NB4 (cell line): Measurements from ENCODE around the gene SMAD7.

Experiments used
- DNase-seq: peaks from one replicate; pipeline ENCODE4 v3.0.0; 2010; ENCODE audit warnings: low read depth
- H3K4me3 ChIP-seq: one replicate; pipeline ENCODE4 v1.5.1; 2011; ENCODE audit warnings: mild to moderate bottlenecking, low read depth, low read length, moderate library complexity
- CTCF ChIP-seq: IDR thresholded peaks from one replicate; pipeline ENCODE4 v1.5.1; 2012; ENCODE audit warnings: low read depth, low read length
- MAX ChIP-seq: IDR thresholded peaks from 2 replicates; pipeline ENCODE4 v1.6.1; 2011; ENCODE audit warnings: low read depth, low read length
- MYC ChIP-seq: IDR thresholded peaks from 2 replicates; pipeline ENCODE4 v1.6.1; 2011; ENCODE audit warnings: low read depth, low read length
- POLR2A ChIP-seq: IDR thresholded peaks from 2 replicates; pipeline ENCODE4 v1.6.1; 2011; ENCODE audit warnings: mild to moderate bottlenecking; ENCODE audit not compliant: insufficient read length; ENCODE audit errors: extremely low read depth

Gene SMAD7

GRCh38 chr18:48937869-48938750 lies 12.7 kb downstream of the SMAD7 start:
- no peak overlapping the region for H3K4me3 ChIP-seq
- no peak for TF ChIP-seq CTCF
- no peak for TF ChIP-seq POLR2A
- TF ChIP-seq MYC = no peak
- no peak for TF ChIP-seq MAX
- DNase-seq = no peak

- TF ChIP-seq MYC (no peak), CTCF (no peak), MAX (no peak), POLR2A (no peak)
- no peak overlapping the region for H3K4me3 ChIP-seq
- DNase-seq = no peak
Observed at GRCh38 chr18:48935433-48935774, 15.4 kb downstream of the SMAD7 start.

- peak; percentile 53 for DNase-seq
- TF ChIP-seq MYC = no peak
- TF ChIP-seq POLR2A = no peak
- no peak for TF ChIP-seq CTCF
- TF ChIP-seq MAX = no peak
- peak overlapping the region; percentile 27 for H3K4me3 ChIP-seq
Observed at GRCh38 chr18:48934723-48935432, 15.9 kb downstream of the SMAD7 start.

GRCh38 chr18:48934415-48934722 lies 16.4 kb downstream of the SMAD7 start:
- H3K4me3 ChIP-seq = peak overlapping the region; percentile 27
- no peak for DNase-seq
- TF ChIP-seq MAX = no peak
- TF ChIP-seq POLR2A = no peak
- no peak for TF ChIP-seq CTCF
- TF ChIP-seq MYC = no peak

- H3K4me3 ChIP-seq = no peak overlapping the region
- TF ChIP-seq MYC = no peak
- DNase-seq = no peak
Observed at GRCh38 chr18:48933578-48934414, 17.0 kb downstream of the SMAD7 start.

GRCh38 chr18:48932822-48933510 lies 17.8 kb downstream of the SMAD7 start:
- TF ChIP-seq POLR2A (no peak), CTCF (no peak), MYC (peak; percentile 46; the same call in 1 of the 2 replicates), MAX (peak; percentile 19; the same call in 1 of the 2 replicates)
- DNase-seq = peak; percentile 91
- H3K4me3 ChIP-seq = no peak overlapping the region
